ENCODE results near the gene TCEA3. TPM values are rescaled to one million over a fixed set of nuclear protein-coding genes. Genes with fewer than 3 reads are reported as not detected.

TCEA3 gene
- total and polyA plus RNA-seq, 8 donors = 44.1 to 155 (median 83.3) TPM

- H3K9me3 ChIP-seq = no peaks in the 10 kb centered on the region
- no peak for DNase-seq
- intact Hi-C loops (cut with DNase I; ENCODE audit: low total_unique reads) = no loop called here
- peak overlapping the region; percentile 27 to 84 (median 73) for H3K27ac ChIP-seq
- H3K4me3 ChIP-seq = no peak overlapping the region
- TF ChIP-seq CTCF (IDR thresholded peaks at IDR 0.05) (no peak), POLR2AphosphoS5 (IDR thresholded peaks at IDR 0.05) (no peak), EP300 (IDR thresholded peaks at IDR 0.05) (no peak), POLR2A (IDR thresholded peaks at IDR 0.05) (no peak)
- 39 to 62% (median 45%) methylated on average over 4 of the region's 4 CpGs for WGBS, 5 donors
- H3K27me3 ChIP-seq = no peaks in the 10 kb centered on the region
- peaks cover 25 to 41% (median 38%) of the 10 kb centered on the region in 4 donors for H3K4me1 ChIP-seq
- peaks cover 0 to 30% (median 15%) of the 10 kb centered on the region in 4 donors for H3K36me3 ChIP-seq
These were observed 21.2 kb downstream of the TCEA3 start for GRCh38 chr1:23403355-23403734.

- Histone ChIP-seq H3K9me3 (no peaks in the 10 kb centered on the region), H3K27me3 (no peaks in the 10 kb centered on the region), H3K4me1 (peaks cover 25 to 41% (median 38%) of the 10 kb centered on the region in 4 donors), H3K27ac (peak overlapping the region in 4 of 5 donors; percentile 39 to 84 (median 76)), H3K4me3 (no peak overlapping the region), H3K36me3 (peaks cover 0 to 27% (median 11%) of the 10 kb centered on the region in 4 donors)
- peak in 1 of 2 donors; percentile 31 for DNase-seq
- no peak for TF ChIP-seq CTCF (IDR thresholded peaks at IDR 0.05)
- TF ChIP-seq POLR2AphosphoS5 (IDR thresholded peaks at IDR 0.05) = peak in 1 of 3 donors; percentile 59
- intact Hi-C loops (cut with DNase I; ENCODE audit: low total_unique reads) = no loop called here
- WGBS, 5 donors = 23 to 31% (median 26%) methylated on average over 6 of the region's 6 CpGs
These were observed 21.6 kb downstream of the TCEA3 start for GRCh38 chr1:23403038-23403336.

- DNase-seq = no peak
- Histone ChIP-seq H3K27me3 (no peaks in the 10 kb centered on the region), H3K4me1 (peaks cover 25 to 41% (median 38%) of the 10 kb centered on the region in 4 donors), H3K27ac (peak overlapping the region in 4 of 5 donors; percentile 39 to 84 (median 76)), H3K9me3 (no peaks in the 10 kb centered on the region), H3K4me3 (no peak overlapping the region), H3K36me3 (peaks cover 2 to 28% (median 10%) of the 10 kb centered on the region in 4 donors)
- 74 to 86% (median 77%) methylated on average over 11 of the region's 11 CpGs for WGBS, 5 donors
- intact Hi-C loops (cut with DNase I; ENCODE audit: low total_unique reads) = no loop called here
- TF ChIP-seq CTCF (IDR thresholded peaks at IDR 0.05) = no peak
- no peak for TF ChIP-seq POLR2A (IDR thresholded peaks at IDR 0.05)
- no peak for TF ChIP-seq POLR2AphosphoS5 (IDR thresholded peaks at IDR 0.05)
- no peak for TF ChIP-seq EP300 (IDR thresholded peaks at IDR 0.05)
These were observed 22.1 kb downstream of the TCEA3 start for GRCh38 chr1:23402286-23403037.

GRCh38 chr1:23401313-23401712, 23.2 kb downstream of the TCEA3 start:
- TF ChIP-seq EP300 (IDR thresholded peaks at IDR 0.05) (no peak), POLR2AphosphoS5 (IDR thresholded peaks at IDR 0.05) (no peak), CTCF (IDR thresholded peaks at IDR 0.05) (no peak), POLR2A (IDR thresholded peaks at IDR 0.05) (no peak)
- intact Hi-C loops (cut with DNase I; ENCODE audit: low total_unique reads) = no loop called here
- Histone ChIP-seq H3K36me3 (peaks cover 3 to 31% (median 13%) of the 10 kb centered on the region in 4 donors), H3K27ac (peak overlapping the region in 3 of 5 donors; percentile 73 to 84 (median 78)), H3K9me3 (no peaks in the 10 kb centered on the region), H3K27me3 (no peaks in the 10 kb centered on the region), H3K4me3 (no peak overlapping the region), H3K4me1 (peaks cover 25 to 41% (median 38%) of the 10 kb centered on the region in 4 donors)
- WGBS, 5 donors = 69 to 74% (median 73%) methylated on average over 6 of the region's 6 CpGs
- DNase-seq = no peak

Measured in stomach (tissue), 9 donors.